ENCODE measurements around the gene KRT17. TPM values are rescaled to one million over a fixed set of nuclear protein-coding genes. Genes with fewer than 3 reads are reported as not detected.

KRT17 gene
- polyA plus RNA-seq, 1 donor from 2014 or later, result not detected

- H3F3A ChIP-seq (ENCODE audit: insufficient read depth, low read length, poor library complexity, severe bottlenecking), result no peaks in the 10 kb centered on the region
- no peak overlapping the region for H3K4me3 ChIP-seq (ENCODE audit: low read length)
- no peaks in the 10 kb centered on the region for H4K20me1 ChIP-seq (ENCODE audit: insufficient read depth)
- no peak overlapping the region for H2AFZ ChIP-seq (ENCODE audit: low read depth, low read length)
- no peak overlapping the region for H3K9ac ChIP-seq (ENCODE audit: low read length)
- no peak overlapping the region for H3K4me2 ChIP-seq (ENCODE audit: low read length)
- H3K36me3 ChIP-seq (ENCODE audit: insufficient read depth, low read length), result no peaks in the 10 kb centered on the region
- no peak for TF ChIP-seq SMC3 (conservative IDR thresholded peaks at IDR 0.05; ENCODE audit: poor library complexity)
- TF ChIP-seq EP300 (conservative IDR thresholded peaks at IDR 0.05; ENCODE audit: poor library complexity, severe bottlenecking), result no peak
- no peak for TF ChIP-seq TAF1 (IDR thresholded peaks at IDR 0.05; ENCODE audit: low read depth)
- no peaks in the 10 kb centered on the region for H3K27me3 ChIP-seq (ENCODE audit: insufficient read depth, low read depth, low read length)
- no peak overlapping the region for H3K27ac ChIP-seq (ENCODE audit: low read length)
- H3K9me3 ChIP-seq (ENCODE audit: low read length), result no peaks in the 10 kb centered on the region
- no peaks in the 10 kb centered on the region for H3K9me2 ChIP-seq (ENCODE audit: insufficient read depth, low read length)
- H3K79me2 ChIP-seq (replicated peaks; ENCODE audit: insufficient read depth, low read length), result no peaks in the 10 kb centered on the region
Observed at GRCh38 chr17:41656249-41657023, 32.1 kb upstream of the KRT17 start.

DNA sequence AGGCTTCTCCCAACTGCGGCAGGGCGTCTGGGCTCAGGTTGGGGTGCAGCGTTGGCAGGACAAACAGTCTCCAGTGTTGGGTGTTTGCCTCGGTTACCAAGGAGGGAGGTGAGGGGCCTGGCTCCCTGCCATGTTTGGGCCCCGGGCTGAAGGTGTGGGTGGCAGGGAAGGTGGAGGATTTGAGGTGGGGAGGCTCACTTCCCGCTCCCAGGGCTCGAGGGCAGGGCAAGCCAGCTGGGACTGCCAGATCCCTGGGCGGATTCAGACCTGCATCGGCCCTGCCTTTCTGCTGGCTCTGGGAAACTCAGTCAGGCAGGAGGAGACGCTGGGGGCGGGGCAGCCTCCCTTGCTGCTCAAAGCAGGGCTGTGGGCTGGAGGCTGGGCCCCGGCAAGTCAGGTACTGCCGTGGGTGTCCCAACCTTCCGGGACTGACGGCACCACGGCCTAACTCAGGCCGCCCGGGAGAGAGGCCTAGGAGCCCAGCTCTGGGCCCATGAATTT is 31.3 kb upstream of the KRT17 start:
- no peaks in the 10 kb centered on the region for H3K27me3 ChIP-seq (ENCODE audit: insufficient read depth, low read depth, low read length)
- no peak for TF ChIP-seq RAD21 (conservative IDR thresholded peaks at IDR 0.05)
- TF ChIP-seq EZH2 (IDR thresholded peaks at IDR 0.05; ENCODE audit: borderline replicate concordance, insufficient read depth, low read length, poor library complexity, severe bottlenecking), result no peak
- TF ChIP-seq EP300 (conservative IDR thresholded peaks at IDR 0.05; ENCODE audit: poor library complexity, severe bottlenecking), result no peak
- TF ChIP-seq, protein P1, sequence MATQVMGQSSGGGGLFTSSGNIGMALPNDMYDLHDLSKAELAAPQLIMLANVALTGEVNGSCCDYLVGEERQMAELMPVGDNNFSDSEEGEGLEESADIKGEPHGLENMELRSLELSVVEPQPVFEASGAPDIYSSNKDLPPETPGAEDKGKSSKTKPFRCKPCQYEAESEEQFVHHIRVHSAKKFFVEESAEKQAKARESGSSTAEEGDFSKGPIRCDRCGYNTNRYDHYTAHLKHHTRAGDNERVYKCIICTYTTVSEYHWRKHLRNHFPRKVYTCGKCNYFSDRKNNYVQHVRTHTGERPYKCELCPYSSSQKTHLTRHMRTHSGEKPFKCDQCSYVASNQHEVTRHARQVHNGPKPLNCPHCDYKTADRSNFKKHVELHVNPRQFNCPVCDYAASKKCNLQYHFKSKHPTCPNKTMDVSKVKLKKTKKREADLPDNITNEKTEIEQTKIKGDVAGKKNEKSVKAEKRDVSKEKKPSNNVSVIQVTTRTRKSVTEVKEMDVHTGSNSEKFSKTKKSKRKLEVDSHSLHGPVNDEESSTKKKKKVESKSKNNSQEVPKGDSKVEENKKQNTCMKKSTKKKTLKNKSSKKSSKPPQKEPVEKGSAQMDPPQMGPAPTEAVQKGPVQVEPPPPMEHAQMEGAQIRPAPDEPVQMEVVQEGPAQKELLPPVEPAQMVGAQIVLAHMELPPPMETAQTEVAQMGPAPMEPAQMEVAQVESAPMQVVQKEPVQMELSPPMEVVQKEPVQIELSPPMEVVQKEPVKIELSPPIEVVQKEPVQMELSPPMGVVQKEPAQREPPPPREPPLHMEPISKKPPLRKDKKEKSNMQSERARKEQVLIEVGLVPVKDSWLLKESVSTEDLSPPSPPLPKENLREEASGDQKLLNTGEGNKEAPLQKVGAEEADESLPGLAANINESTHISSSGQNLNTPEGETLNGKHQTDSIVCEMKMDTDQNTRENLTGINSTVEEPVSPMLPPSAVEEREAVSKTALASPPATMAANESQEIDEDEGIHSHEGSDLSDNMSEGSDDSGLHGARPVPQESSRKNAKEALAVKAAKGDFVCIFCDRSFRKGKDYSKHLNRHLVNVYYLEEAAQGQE (IDR thresholded peaks at IDR 0.05; ENCODE audit: borderline replicate concordance), result no peak
- TF ChIP-seq TAF1 (IDR thresholded peaks at IDR 0.05; ENCODE audit: low read depth), result no peak
- no peak for TF ChIP-seq CTCF (IDR thresholded peaks at IDR 0.05; ENCODE audit: poor library complexity, severe bottlenecking)
- TF ChIP-seq MXI1 (conservative IDR thresholded peaks at IDR 0.05; ENCODE audit: poor library complexity, severe bottlenecking), result no peak
- H4K20me1 ChIP-seq (ENCODE audit: insufficient read depth), result no peaks in the 10 kb centered on the region
- no peaks in the 10 kb centered on the region for H3K9me2 ChIP-seq (ENCODE audit: insufficient read depth, low read length)
- H3K36me3 ChIP-seq (ENCODE audit: insufficient read depth, low read length), result no peaks in the 10 kb centered on the region
- H2AFZ ChIP-seq (ENCODE audit: low read depth, low read length), result no peak overlapping the region
- H3K79me2 ChIP-seq (replicated peaks; ENCODE audit: insufficient read depth, low read length), result no peaks in the 10 kb centered on the region
- H3K4me2 ChIP-seq (ENCODE audit: low read length), result no peak overlapping the region
- H3K27ac ChIP-seq (ENCODE audit: low read length), result no peak overlapping the region
- H3K9me3 ChIP-seq (ENCODE audit: low read length), result no peaks in the 10 kb centered on the region
- H3K4me3 ChIP-seq (ENCODE audit: low read length), result no peak overlapping the region
- no peak overlapping the region for H3K9ac ChIP-seq (ENCODE audit: low read length)
- H3F3A ChIP-seq (ENCODE audit: insufficient read depth, low read length, poor library complexity, severe bottlenecking), result no peaks in the 10 kb centered on the region

Measured in neural cell (in vitro differentiated cells).